Astrocyte (in vitro differentiated cells and primary cell): ENCODE data around the gene LEMD2. TPM values are rescaled to one million over a fixed set of nuclear protein-coding genes. Genes with fewer than 3 reads are reported as not detected.

ENCODE experiments used
- DNase-seq: peaks from one replicate; pipeline ENCODE4 v3.0.0-alpha.2; 2010; ENCODE audit warnings: low read depth
- FAIRE-seq: peaks from 2 replicates; lab custom pipeline; 2011; peaks lifted over from hg19 to GRCh38; lab: Jason Lieb, UNC
- H2AFZ ChIP-seq: 2 replicates; pipeline ENCODE4 v1.6.0; 2012; ENCODE audit warnings: low read depth, low read length, inconsistent platforms
- H3K27ac ChIP-seq: 2 replicates; pipeline ENCODE4 v1.5.1; 2011; ENCODE audit warnings: low read depth, low read length, inconsistent platforms
- H3K27me3 ChIP-seq: 2 replicates; pipeline ENCODE4 v1.6.0; 2011; ENCODE audit warnings: low read length, inconsistent platforms; ENCODE audit not compliant: insufficient read depth
- H3K36me3 ChIP-seq: 2 replicates; pipeline ENCODE4 v1.5.1; 2011; ENCODE audit warnings: low read length, inconsistent platforms; ENCODE audit not compliant: insufficient read depth
- H3K4me1 ChIP-seq: 2 replicates; pipeline ENCODE4 v1.5.1; 2011; ENCODE audit warnings: low read length, inconsistent platforms; ENCODE audit not compliant: insufficient read depth
- H3K4me2 ChIP-seq: 2 replicates; pipeline ENCODE4 v1.6.0; 2012; ENCODE audit warnings: low read length, inconsistent platforms
- H3K4me3 ChIP-seq: 2 replicates; pipeline ENCODE4 v1.5.1; 2011; ENCODE audit warnings: low read depth, mild to moderate bottlenecking, low read length, inconsistent platforms; ENCODE audit not compliant: insufficient read depth
- H3K79me2 ChIP-seq: 2 replicates; pipeline ENCODE4 v1.6.0; 2012; ENCODE audit warnings: mild to moderate bottlenecking, low read length, inconsistent platforms; ENCODE audit not compliant: insufficient read depth
- H3K9ac ChIP-seq: 2 replicates; pipeline ENCODE4 v1.6.0; 2012; ENCODE audit warnings: mild to moderate bottlenecking, low read length, inconsistent platforms
- H3K9me3 ChIP-seq: 2 replicates; pipeline ENCODE4 v1.5.1; 2012; ENCODE audit warnings: low read depth, mild to moderate bottlenecking, low read length, inconsistent platforms; ENCODE audit not compliant: insufficient read depth
- H4K20me1 ChIP-seq: 2 replicates; pipeline ENCODE4 v1.6.0; 2012; ENCODE audit warnings: low read length, inconsistent platforms; ENCODE audit not compliant: insufficient read depth
- H3K27ac Mint-ChIP-seq: one replicate; pipeline ENCODE4 v1.8.0; 2021; ENCODE audit warnings: mild to moderate bottlenecking, mixed read lengths; ENCODE audit not compliant: unreplicated experiment
- H3K27me3 Mint-ChIP-seq: one replicate; pipeline ENCODE4 v1.8.0; 2021; ENCODE audit warnings: low read depth, mixed read lengths; ENCODE audit not compliant: unreplicated experiment
- H3K36me3 Mint-ChIP-seq: one replicate; pipeline ENCODE4 v1.8.0; 2021; ENCODE audit warnings: low read depth, mixed read lengths; ENCODE audit not compliant: unreplicated experiment
- H3K4me1 Mint-ChIP-seq: one replicate; pipeline ENCODE4 v1.8.0; 2021; ENCODE audit warnings: low read depth, mixed read lengths; ENCODE audit not compliant: unreplicated experiment
- H3K4me3 Mint-ChIP-seq: one replicate; pipeline ENCODE4 v1.8.0; 2021; ENCODE audit warnings: mild to moderate bottlenecking, moderate library complexity, mixed read lengths; ENCODE audit not compliant: unreplicated experiment
- H3K9me3 Mint-ChIP-seq: one replicate; pipeline ENCODE4 v1.8.0; 2021; ENCODE audit warnings: mild to moderate bottlenecking, mixed read lengths; ENCODE audit not compliant: unreplicated experiment
- EZH2 ChIP-seq: IDR thresholded peaks from 2 replicates; pipeline ENCODE4 v1.6.1; 2012; ENCODE audit warnings: mild to moderate bottlenecking, low read length, inconsistent platforms; ENCODE audit not compliant: insufficient read depth
- total RNA-seq: library from RNA; stranded (reverse); gene quantifications from 2 replicates; pipeline ENCODE4 v1.2.1, GENCODE V29; 2021
- TF ChIP-seq, protein P1 (sequence below): IDR thresholded peaks from 2 replicates; pipeline ENCODE4 v1.5.1; 2011; ENCODE audit warnings: low read depth, mild to moderate bottlenecking, inconsistent platforms, low read length, moderate library complexity; ENCODE audit not compliant: insufficient read depth

LEMD2 gene
- total RNA-seq, 1 donor from 2014 or later: 62.2 TPM

DNA sequence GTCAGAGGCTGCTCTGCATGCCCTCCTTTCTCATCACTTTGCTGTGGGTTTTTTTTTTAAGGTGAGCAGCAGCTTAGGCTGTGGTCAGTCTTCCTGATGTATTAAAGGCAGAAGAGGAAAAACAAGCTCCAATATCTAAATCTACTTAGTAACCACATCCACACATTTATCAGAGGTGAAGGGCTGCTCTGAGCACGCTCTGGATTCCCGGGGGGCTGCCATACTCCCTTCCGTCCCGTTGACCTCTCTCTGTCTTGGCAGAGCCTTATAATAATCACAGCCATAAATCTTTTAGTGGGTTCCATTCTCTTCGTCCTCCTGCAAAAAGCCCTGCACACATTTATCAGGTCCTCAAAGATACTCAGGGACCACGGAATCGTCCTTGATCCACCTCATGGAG, 2.7 kb upstream of the LEMD2 start:
- H3K27ac ChIP-seq: no peak overlapping the region
- H3K36me3 Mint-ChIP-seq: no peaks in the 10 kb centered on the region
- H3K9ac ChIP-seq: no peak overlapping the region
- peaks cover 18% of the 10 kb centered on the region for H3K27me3 ChIP-seq
- H3K4me3 Mint-ChIP-seq: no peak overlapping the region
- H3K4me1 Mint-ChIP-seq: peaks cover 32% of the 10 kb centered on the region
- H3K4me2 ChIP-seq: no peak overlapping the region
- H3K36me3 ChIP-seq: no peaks in the 10 kb centered on the region
- H3K4me1 ChIP-seq: peaks cover 16% of the 10 kb centered on the region
- H3K27ac Mint-ChIP-seq: no peak overlapping the region
- H3K79me2 ChIP-seq: peaks cover 31% of the 10 kb centered on the region
- no peak overlapping the region for H2AFZ ChIP-seq
- peaks cover 11% of the 10 kb centered on the region for H4K20me1 ChIP-seq
- H3K27me3 Mint-ChIP-seq: peaks cover 6% of the 10 kb centered on the region
- no peak for DNase-seq
- no peaks in the 10 kb centered on the region for H3K9me3 ChIP-seq
- no peak for TF ChIP-seq EZH2
- TF ChIP-seq, protein P1, sequence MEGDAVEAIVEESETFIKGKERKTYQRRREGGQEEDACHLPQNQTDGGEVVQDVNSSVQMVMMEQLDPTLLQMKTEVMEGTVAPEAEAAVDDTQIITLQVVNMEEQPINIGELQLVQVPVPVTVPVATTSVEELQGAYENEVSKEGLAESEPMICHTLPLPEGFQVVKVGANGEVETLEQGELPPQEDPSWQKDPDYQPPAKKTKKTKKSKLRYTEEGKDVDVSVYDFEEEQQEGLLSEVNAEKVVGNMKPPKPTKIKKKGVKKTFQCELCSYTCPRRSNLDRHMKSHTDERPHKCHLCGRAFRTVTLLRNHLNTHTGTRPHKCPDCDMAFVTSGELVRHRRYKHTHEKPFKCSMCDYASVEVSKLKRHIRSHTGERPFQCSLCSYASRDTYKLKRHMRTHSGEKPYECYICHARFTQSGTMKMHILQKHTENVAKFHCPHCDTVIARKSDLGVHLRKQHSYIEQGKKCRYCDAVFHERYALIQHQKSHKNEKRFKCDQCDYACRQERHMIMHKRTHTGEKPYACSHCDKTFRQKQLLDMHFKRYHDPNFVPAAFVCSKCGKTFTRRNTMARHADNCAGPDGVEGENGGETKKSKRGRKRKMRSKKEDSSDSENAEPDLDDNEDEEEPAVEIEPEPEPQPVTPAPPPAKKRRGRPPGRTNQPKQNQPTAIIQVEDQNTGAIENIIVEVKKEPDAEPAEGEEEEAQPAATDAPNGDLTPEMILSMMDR: no peak
- no peak overlapping the region for H3K4me3 ChIP-seq
- FAIRE-seq: no peak
- no peaks in the 10 kb centered on the region for H3K9me3 Mint-ChIP-seq

DNA sequence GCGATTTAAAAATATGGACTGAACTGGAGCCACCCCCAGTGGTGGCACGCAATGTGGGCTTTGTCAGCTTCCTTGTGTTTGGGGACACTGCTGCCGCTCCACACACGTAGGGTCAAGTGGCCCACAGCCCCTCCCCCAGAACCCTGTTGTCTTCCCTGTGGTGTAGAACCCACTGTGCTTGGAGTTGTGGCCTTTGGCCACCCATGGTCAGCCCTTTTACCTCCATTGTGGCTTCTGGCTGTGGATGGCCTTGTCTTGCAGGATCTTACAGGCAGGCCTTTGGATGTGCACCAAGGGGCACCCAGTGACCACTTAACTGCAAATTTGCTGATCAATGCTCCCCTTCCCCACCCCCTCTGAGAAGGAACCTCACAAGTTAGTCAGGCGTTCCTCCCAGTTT, 2.0 kb upstream of the LEMD2 start:
- Mint-ChIP-seq H3K27ac (no peak overlapping the region), H3K9me3 (no peaks in the 10 kb centered on the region), H3K27me3 (peaks cover 6% of the 10 kb centered on the region), H3K4me1 (peaks cover 39% of the 10 kb centered on the region), H3K4me3 (peak overlapping the region; percentile 8), H3K36me3 (peaks cover 3% of the 10 kb centered on the region)
- no peak overlapping the region for H3K9ac ChIP-seq
- peaks cover 18% of the 10 kb centered on the region for H3K27me3 ChIP-seq
- no peak overlapping the region for H3K4me3 ChIP-seq
- H3K9me3 ChIP-seq: no peaks in the 10 kb centered on the region
- H3K27ac ChIP-seq: no peak overlapping the region
- H3K79me2 ChIP-seq: peaks cover 38% of the 10 kb centered on the region
- FAIRE-seq (no peak), DNase-seq (no peak)
- no peak overlapping the region for H2AFZ ChIP-seq
- TF ChIP-seq, protein P1: no peak
- TF ChIP-seq EZH2: no peak
- no peak overlapping the region for H3K4me2 ChIP-seq
- no peaks in the 10 kb centered on the region for H3K36me3 ChIP-seq
- H4K20me1 ChIP-seq: peaks cover 19% of the 10 kb centered on the region
- H3K4me1 ChIP-seq: peaks cover 24% of the 10 kb centered on the region

DNA sequence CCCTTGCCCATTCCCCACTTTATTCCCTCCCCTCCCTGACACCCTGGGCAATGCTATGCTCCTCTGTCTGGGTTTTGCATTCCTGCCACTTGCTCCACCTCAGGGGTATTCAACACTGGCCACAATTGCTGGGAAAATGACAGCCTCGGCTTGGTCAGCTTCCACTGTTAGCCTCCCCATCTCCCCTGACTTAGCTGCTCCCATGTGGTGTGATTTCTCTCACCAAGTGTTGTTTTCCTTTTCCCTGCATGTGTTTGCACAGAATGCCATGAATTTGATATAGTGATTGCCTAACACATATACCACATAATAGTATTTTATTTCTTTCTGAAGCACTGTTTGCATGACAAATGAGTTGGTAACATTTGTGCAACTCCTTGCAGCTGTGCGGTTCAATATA, 1.4 kb upstream of the LEMD2 start:
- Histone ChIP-seq H3K9ac (no peak overlapping the region), H3K27ac (no peak overlapping the region), H3K79me2 (peaks cover 43% of the 10 kb centered on the region), H2AFZ (no peak overlapping the region), H3K36me3 (no peaks in the 10 kb centered on the region), H3K27me3 (peaks cover 18% of the 10 kb centered on the region), H3K4me2 (no peak overlapping the region), H3K9me3 (no peaks in the 10 kb centered on the region), H3K4me1 (peaks cover 29% of the 10 kb centered on the region), H4K20me1 (peaks cover 24% of the 10 kb centered on the region), H3K4me3 (no peak overlapping the region)
- DNase-seq (no peak), FAIRE-seq (no peak)
- peaks cover 6% of the 10 kb centered on the region for H3K27me3 Mint-ChIP-seq
- no peak for TF ChIP-seq EZH2
- TF ChIP-seq, protein P1: no peak
- H3K4me1 Mint-ChIP-seq: peaks cover 44% of the 10 kb centered on the region
- H3K36me3 Mint-ChIP-seq: peaks cover 3% of the 10 kb centered on the region
- peak overlapping the region; percentile 23 for H3K27ac Mint-ChIP-seq
- no peaks in the 10 kb centered on the region for H3K9me3 Mint-ChIP-seq
- peak overlapping the region; percentile 58 for H3K4me3 Mint-ChIP-seq
